NT2/D1 (cell line): Measurements from ENCODE around the gene BLTP3B.

Experiments used
- SUZ12 ChIP-seq: IDR thresholded peaks from 2 replicates; pipeline ENCODE4 v1.6.1; 2011; ENCODE audit not compliant: insufficient read length, insufficient read depth; ENCODE audit errors: extremely low read depth
- YY1 ChIP-seq: IDR thresholded peaks from 2 replicates; pipeline ENCODE4 v1.6.1; 2011; ENCODE audit not compliant: insufficient read length, insufficient read depth
- ZNF274 ChIP-seq: IDR thresholded peaks from 2 replicates; pipeline ENCODE4 v1.6.1; 2011; ENCODE audit warnings: mild to moderate bottlenecking, low read depth, low read length

DNA sequence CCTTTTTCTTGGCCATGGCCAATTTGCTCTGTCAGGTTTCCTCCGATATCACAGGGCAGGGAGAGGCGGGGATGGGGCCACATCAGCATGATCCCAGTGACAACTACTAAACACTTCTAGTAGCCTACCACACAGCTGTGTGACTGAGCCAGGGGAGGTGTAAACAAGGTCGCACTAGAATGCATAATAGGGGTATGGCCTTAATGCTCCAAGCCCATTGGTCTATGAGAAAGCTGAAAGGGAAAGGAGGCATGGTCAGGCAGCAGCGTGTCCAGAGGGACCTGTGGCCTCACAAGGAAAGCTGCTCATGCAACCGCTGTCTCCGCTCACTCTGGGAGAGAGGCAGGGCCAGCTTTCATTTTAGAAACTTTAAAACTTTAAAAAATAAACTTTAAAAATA is 30.4 kb upstream of the BLTP3B start:
- TF ChIP-seq SUZ12 (no peak), YY1 (no peak), ZNF274 (no peak)
